OCI-LY3 (cell line): ENCODE data around the gene CNTN1.

Source experiments
- H2AFZ ChIP-seq: fragments of 200-600, 300-600 bp; shearing (Covaris generic); 2 replicates; pipeline ENCODE4 v1.6.0; 2014; ENCODE audit warnings: antibody characterized with exemption, low read depth, low read length
- H3K27ac ChIP-seq: fragments of 200-600, 300-600 bp; sonication (generic); 2 replicates; pipeline ENCODE4 v1.5.1; 2014; ENCODE audit warnings: mild to moderate bottlenecking, low read length, moderate library complexity, mixed read lengths
- H3K27me3 ChIP-seq: fragments of 200-600, 300-600 bp; sonication (generic); 2 replicates; pipeline ENCODE4 v1.6.1; 2014; ENCODE audit warnings: low read depth, low read length, mixed read lengths
- H3K36me3 ChIP-seq: fragments of 200-600, 300-600 bp; sonication (generic); replicated peaks from 2 replicates; pipeline ENCODE3; 2014; ENCODE audit warnings: low read depth, low read length, mixed read lengths
- H3K4me1 ChIP-seq: fragments of 300-600, 200-600 bp; sonication (generic); 2 replicates; pipeline ENCODE4 v1.6.1; 2014; ENCODE audit warnings: low read length, mixed read lengths
- H3K4me2 ChIP-seq: fragments of 200-600, 300-600 bp; sonication (generic); 2 replicates; pipeline ENCODE4 v1.6.1; 2014; ENCODE audit warnings: low read length, mixed read lengths
- H3K4me3 ChIP-seq: fragments of 300-600, 200-600 bp; sonication (generic); 2 replicates; pipeline ENCODE4 v1.5.1; 2014; ENCODE audit warnings: antibody characterized with exemption, mild to moderate bottlenecking, low read length, moderate library complexity
- H3K79me2 ChIP-seq: fragments of 300-600, 200-600 bp; shearing (Covaris generic); 2 replicates; pipeline ENCODE4 v1.6.1; 2014; ENCODE audit warnings: mild to moderate bottlenecking, low read length, mixed read lengths
- H3K9ac ChIP-seq: fragments of 300-600, 200-600 bp; shearing (Covaris generic); 2 replicates; pipeline ENCODE4 v1.6.0; 2014; ENCODE audit warnings: mild to moderate bottlenecking, low read length, moderate library complexity
- H3K9me3 ChIP-seq: fragments of 200-600, 300-600 bp; shearing (Covaris generic); 2 replicates; pipeline ENCODE4 v1.6.1; 2014; ENCODE audit warnings: low read length, mixed read lengths; ENCODE audit not compliant: insufficient read depth
- H4K20me1 ChIP-seq: fragments of 200-600, 300-600 bp; sonication (generic); 2 replicates; pipeline ENCODE4 v1.6.1; 2016; ENCODE audit warnings: low read length, mixed read lengths; ENCODE audit not compliant: insufficient read depth
- CTCF ChIP-seq: fragments of 200-600, 300-600 bp; sonication (generic); IDR thresholded peaks from 2 replicates; pipeline ENCODE4 v1.5.1; 2014; ENCODE audit warnings: antibody characterized with exemption, low read length, low read depth
- EZH2phosphoT487 ChIP-seq: fragments of 200-600 bp; shearing (Covaris generic); IDR thresholded peaks from 2 replicates; pipeline ENCODE4 v1.6.1; 2018; ENCODE audit warnings: antibody characterized with exemption, mixed run types, low read depth

Gene CNTN1

GRCh38 chr12:41089438-41089837, 397.2 kb downstream of the CNTN1 start:
- no peaks in the 10 kb centered on the region for H3K36me3 ChIP-seq
- no peaks in the 10 kb centered on the region for H4K20me1 ChIP-seq
- H3K79me2 ChIP-seq, result no peaks in the 10 kb centered on the region
- H2AFZ ChIP-seq, result no peak overlapping the region
- H3K9me3 ChIP-seq, result no peaks in the 10 kb centered on the region
- TF ChIP-seq CTCF (no peak), EZH2phosphoT487 (no peak)
- H3K4me1 ChIP-seq, result no peaks in the 10 kb centered on the region
- H3K4me3 ChIP-seq, result no peak overlapping the region
- H3K4me2 ChIP-seq, result no peak overlapping the region
- H3K9ac ChIP-seq, result no peak overlapping the region
- no peaks in the 10 kb centered on the region for H3K27me3 ChIP-seq
- H3K27ac ChIP-seq, result no peak overlapping the region

DNA sequence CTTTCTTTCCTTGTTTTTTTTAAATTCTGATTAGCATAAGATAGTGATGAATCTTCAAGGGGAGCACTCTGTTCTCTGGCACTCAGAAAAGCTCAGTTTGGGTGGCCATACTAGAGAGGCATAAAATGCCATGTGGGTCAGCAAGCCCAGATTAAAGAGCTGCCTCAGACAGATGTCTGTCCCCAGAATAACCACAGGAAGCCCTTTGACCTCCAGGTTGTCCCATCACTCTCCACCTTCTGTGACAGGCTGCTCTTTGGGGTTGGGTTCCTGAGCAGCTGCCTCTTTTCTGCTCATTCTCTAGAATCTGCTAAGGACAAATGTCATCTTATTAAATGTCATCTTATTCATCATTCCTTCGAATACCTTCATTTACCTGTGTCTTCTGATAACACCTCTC, 399.9 kb downstream of the CNTN1 start:
- no peak overlapping the region for H2AFZ ChIP-seq
- no peak overlapping the region for H3K4me3 ChIP-seq
- no peak overlapping the region for H3K4me2 ChIP-seq
- no peaks in the 10 kb centered on the region for H3K36me3 ChIP-seq
- no peak for TF ChIP-seq CTCF
- no peak for TF ChIP-seq EZH2phosphoT487
- H3K9me3 ChIP-seq, result no peaks in the 10 kb centered on the region
- H3K79me2 ChIP-seq, result no peaks in the 10 kb centered on the region
- H3K4me1 ChIP-seq, result no peaks in the 10 kb centered on the region
- H3K9ac ChIP-seq, result no peak overlapping the region
- no peaks in the 10 kb centered on the region for H3K27me3 ChIP-seq
- no peak overlapping the region for H3K27ac ChIP-seq
- H4K20me1 ChIP-seq, result no peaks in the 10 kb centered on the region

DNA sequence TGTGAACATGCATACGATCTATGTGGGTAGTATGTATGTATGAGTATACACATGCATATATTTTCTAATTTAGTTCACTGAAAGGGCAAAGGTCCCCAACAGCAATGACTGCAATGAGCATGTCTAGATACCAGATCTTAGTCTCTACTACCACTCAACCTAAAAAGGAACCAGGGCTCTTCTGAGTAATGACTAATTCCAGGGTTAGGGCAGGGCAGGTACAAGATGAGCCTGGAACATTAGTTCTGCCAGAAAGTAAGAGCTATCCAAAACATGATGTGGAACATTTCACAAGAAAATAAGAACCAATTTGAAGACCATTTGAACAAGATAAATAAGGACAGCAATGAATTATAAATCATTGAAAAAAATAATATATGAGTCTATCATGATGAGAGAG, 404.6 kb downstream of the CNTN1 start:
- TF ChIP-seq CTCF (no peak), EZH2phosphoT487 (no peak)
- Histone ChIP-seq H4K20me1 (no peaks in the 10 kb centered on the region), H3K79me2 (no peaks in the 10 kb centered on the region), H2AFZ (no peak overlapping the region), H3K4me2 (no peak overlapping the region), H3K9me3 (no peaks in the 10 kb centered on the region), H3K27ac (no peak overlapping the region), H3K36me3 (no peaks in the 10 kb centered on the region), H3K4me1 (no peaks in the 10 kb centered on the region), H3K27me3 (no peaks in the 10 kb centered on the region), H3K9ac (no peak overlapping the region), H3K4me3 (no peak overlapping the region)

DNA sequence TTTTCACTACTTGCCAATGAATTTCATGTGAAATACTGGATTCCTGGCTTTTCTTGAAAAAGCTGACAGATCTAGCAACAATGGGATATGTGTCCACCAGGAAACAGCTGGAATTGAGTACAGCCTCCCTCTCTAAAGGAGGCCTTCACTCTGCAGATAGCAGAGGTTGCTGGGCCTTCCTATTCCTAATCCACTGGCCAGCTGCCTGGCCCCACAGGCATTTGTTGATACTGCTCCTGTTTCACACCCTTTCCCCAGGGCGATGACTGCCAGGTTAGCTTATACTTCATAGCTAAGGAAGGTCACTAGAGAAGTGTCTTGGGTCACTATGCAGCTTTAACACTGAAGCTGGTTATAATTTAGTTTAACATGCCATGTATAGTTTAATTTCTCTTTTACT, 408.3 kb downstream of the CNTN1 start:
- TF ChIP-seq CTCF (no peak), EZH2phosphoT487 (no peak)

More for the DNA sequence above, 408.3 kb downstream of the CNTN1 start:
- Histone ChIP-seq H3K27me3 (no peaks in the 10 kb centered on the region), H3K36me3 (no peaks in the 10 kb centered on the region), H3K9ac (no peak overlapping the region), H3K4me3 (no peak overlapping the region), H3K27ac (no peak overlapping the region), H3K9me3 (no peaks in the 10 kb centered on the region), H3K79me2 (no peaks in the 10 kb centered on the region), H3K4me2 (no peak overlapping the region), H4K20me1 (no peaks in the 10 kb centered on the region), H2AFZ (no peak overlapping the region), H3K4me1 (no peaks in the 10 kb centered on the region)
